HepG2 (cell line): ENCODE measurements around the gene TRPM1. TPM values are rescaled to one million over a fixed set of nuclear protein-coding genes. Genes with fewer than 3 reads are reported as not detected.

Experiments
- ATAC-seq: fragments of 200-7000 bp; cut with Tn5 transposase; 3 replicates; pipeline ENCODE4 v1.9.1; 2020; ENCODE audit warnings: mild to moderate bottlenecking, moderate library complexity
- BruUV-seq: library from RNA; stranded (reverse); fragments of 400-500 nt; replicated peaks from 2 replicates; lab custom pipeline; 2021; lab: Mats Ljungman, UMichigan
- CTCF ChIA-PET: fragments of 300-600 bp; formaldehyde crosslinking; extraction: SDS; loops from one replicate; lab custom pipeline; 2021; ENCODE audit warnings: low total read pairs, inconsistent platforms, low intra/inter-chr PET ratio; lab: Yijun Ruan, JAX
- POLR2A ChIA-PET: fragments of 350-600 bp; sonication (Branson Sonifier 250); formaldehyde crosslinking; loops from one replicate; lab custom pipeline; 2020; ENCODE audit warnings: antibody characterized with exemption, inconsistent platforms; lab: Yijun Ruan, JAX
- DNase-seq: peaks from one replicate; pipeline ENCODE4 v3.0.0-alpha.2; 2015; ENCODE audit warnings: low spot score
- FAIRE-seq: peaks from 3 replicates; lab custom pipeline; 2011; peaks lifted over from hg19 to GRCh38; lab: Jason Lieb, UNC
- H2AFZ ChIP-seq: one replicate; pipeline ENCODE4 v1.6.1; 2011; ENCODE audit warnings: low read length, inconsistent platforms
- H3K27ac ChIP-seq: fragments of 300-600 bp; 3 replicates; pipeline ENCODE4 v1.8.0; 2011; ENCODE audit warnings: mixed run types, mild to moderate bottlenecking, mixed read lengths, low read length, inconsistent platforms; ENCODE audit not compliant: insufficient read depth; ENCODE audit errors: extremely low read length
- H3K27me3 ChIP-seq, 2 experiments: fragments of 200-600 bp in 1 of 2; 2 replicates in 1 of 2; 3 replicates in 1 of 2; pipeline versions ENCODE4 v1.6.0 to v1.8.0; 2011; ENCODE audit warnings: low read length in 2 of 2, mild to moderate bottlenecking in 2 of 2, moderate library complexity in 2 of 2, inconsistent platforms in 1 of 2; ENCODE audit not compliant: insufficient read depth in 2 of 2, control insufficient read depth in 1 of 2
- H3K36me3 ChIP-seq, 2 experiments: fragments of 200-600 bp in 1 of 2; replicated peaks in 1 of 2; 2 replicates in 1 of 2; 3 replicates in 1 of 2; pipeline versions ENCODE4 v1.5.1 to v1.8.0; 2011; ENCODE audit warnings: low read length in 2 of 2, inconsistent platforms in 1 of 2; ENCODE audit not compliant: insufficient read depth in 2 of 2, control insufficient read depth in 1 of 2
- H3K4me1 ChIP-seq: 2 replicates; pipeline ENCODE4 v1.5.1; 2012; ENCODE audit warnings: low read length, inconsistent platforms; ENCODE audit not compliant: insufficient read depth
- H3K4me2 ChIP-seq: 2 replicates; pipeline ENCODE4 v1.6.0; 2011; ENCODE audit warnings: low read depth, low read length, inconsistent platforms
- H3K4me3 ChIP-seq, 3 experiments: fragments of 200-600 bp in 1 of 3; sonication (generic), shearing (Covaris generic) in 1 of 3; replicated peaks in 1 of 3; 2 replicates each; pipeline ENCODE4 v1.5.1; 2011 to 2016; ENCODE audit warnings: low read length in 3 of 3, inconsistent platforms in 2 of 3, low read depth in 2 of 3, mild to moderate bottlenecking in 2 of 3, control low read depth in 1 of 3, mixed read lengths in 1 of 3; ENCODE audit not compliant: insufficient read depth in 1 of 3
- H3K79me2 ChIP-seq: one replicate; pipeline ENCODE4 v1.6.1; 2011; ENCODE audit warnings: low read length, inconsistent platforms; ENCODE audit not compliant: insufficient read depth
- H3K9ac ChIP-seq: 2 replicates; pipeline ENCODE4 v1.6.0; 2011; ENCODE audit warnings: mild to moderate bottlenecking, low read depth, low read length, inconsistent platforms; ENCODE audit not compliant: insufficient read depth
- H3K9me3 ChIP-seq: 2 replicates; pipeline ENCODE4 v1.5.1; 2012; ENCODE audit warnings: mild to moderate bottlenecking, low read length
- H4K20me1 ChIP-seq: 2 replicates; pipeline ENCODE4 v1.6.0; 2011; ENCODE audit warnings: inconsistent platforms, mild to moderate bottlenecking, low read length, moderate library complexity; ENCODE audit not compliant: insufficient read depth
- GMEB2 ChIP-seq: IDR thresholded peaks from 2 replicates; pipeline ENCODE4 v1.6.1; 2016; ENCODE audit warnings: missing biosample characterization, missing genetic modification reagents, low read depth
- HNRNPH1 ChIP-seq: fragments of 200-400 bp; formaldehyde crosslinking; optimal IDR thresholded peaks from 2 replicates; pipeline ENCODE3; 2017; ENCODE audit warnings: mild to moderate bottlenecking, low read depth, low read length
- JDP2 ChIP-seq: sonication (generic); formaldehyde crosslinking; IDR thresholded peaks from 2 replicates; pipeline ENCODE4 v1.8.1; 2022; ENCODE audit warnings: missing genetic modification reagents, borderline replicate concordance
- MAFF ChIP-seq: IDR thresholded peaks from 2 replicates; pipeline ENCODE4 v1.6.1; 2011; ENCODE audit warnings: low read depth, low read length, improper control_type of control experiment
- MAFK ChIP-seq, 2 experiments: IDR thresholded peaks in 1 of 2; conservative IDR thresholded peaks in 1 of 2; 2 replicates each; pipeline ENCODE4 v1.6.1; 2011; ENCODE audit warnings: improper control_type of control experiment in 2 of 2, low read length in 2 of 2
- NCOA2 ChIP-seq: sonication (generic); formaldehyde crosslinking; IDR thresholded peaks from 2 replicates; pipeline ENCODE4 v1.8.0; 2022; ENCODE audit warnings: inconsistent platforms
- NFKBIZ ChIP-seq: IDR thresholded peaks from 2 replicates; pipeline ENCODE4 v1.6.1; 2018; ENCODE audit warnings: missing genetic modification reagents, missing compliant biosample characterization
- ONECUT2 ChIP-seq: sonication (generic); formaldehyde crosslinking; IDR thresholded peaks from 2 replicates; pipeline ENCODE4 v1.4.0; 2020; ENCODE audit warnings: missing genetic modification reagents
- RFX5 ChIP-seq: IDR thresholded peaks from 2 replicates; pipeline ENCODE4 v1.6.1; 2011; ENCODE audit warnings: low read depth, low read length, improper control_type of control experiment
- RXRB ChIP-seq: IDR thresholded peaks from 2 replicates; pipeline ENCODE4 v1.6.1; 2016; ENCODE audit warnings: borderline replicate concordance, missing genetic modification reagents, missing compliant biosample characterization
- SATB2 ChIP-seq: sonication (generic); formaldehyde crosslinking; IDR thresholded peaks from 2 replicates; pipeline ENCODE4 v1.5.0; 2020; ENCODE audit warnings: missing genetic modification reagents
- SIN3B ChIP-seq: fragments of 150-350 bp; IDR thresholded peaks from 2 replicates; pipeline ENCODE4 v1.6.1; 2014; ENCODE audit warnings: low read length
- XRCC5 ChIP-seq: fragments of 200-400 bp; formaldehyde crosslinking; optimal IDR thresholded peaks from 2 replicates; pipeline ENCODE3; 2017; ENCODE audit warnings: mild to moderate bottlenecking, low read length
- ZNF232 ChIP-seq: sonication (generic); formaldehyde crosslinking; IDR thresholded peaks from 2 replicates; pipeline ENCODE4 v1.4.0; 2020; ENCODE audit warnings: missing genetic modification reagents, borderline replicate concordance
- ZNF75D ChIP-seq: sonication (generic); formaldehyde crosslinking; IDR thresholded peaks from 2 replicates; pipeline ENCODE4 v1.8.1; 2023; ENCODE audit warnings: missing genetic modification reagents, mild to moderate bottlenecking, borderline replicate concordance
- WGBS: methylation state at CpG from one replicate; pipeline ENCODE4 v1.1.6; 2017; ENCODE audit warnings: low lambda C conversion rate; 5-methylcytosine and 5-hydroxymethylcytosine counted together
- in situ Hi-C: cut with HindIII; loops from 2 replicates; pipeline ENCODE4 v1.10.0; 2017; ENCODE audit warnings: low pct_unique_long_range_greater_than_20kb; ENCODE audit not compliant: extremely low pct_ligation_motif_present
- intact Hi-C: fragments of 100-400 bp; cut with micrococcal nuclease; formaldehyde crosslinking; loops from one replicate; pipeline ENCODE4 v1.10.0; 2022; ENCODE audit not compliant: unreplicated experiment
- polyA plus RNA-seq, 8 experiments: library from polyadenylated mRNA; depleted of rRNA in 3 of 8; stranded (reverse) in 7 of 8; unstranded in 1 of 8; fragments of >200 nt; fragmentation: Illumina TruSeq in 4 of 8; extraction: Trizol in 4 of 8; gene quantifications; 2 replicates each; pipeline versions ENCODE4 v1.2.1 to v1.2.3, GENCODE V29; 2011 to 2016; ENCODE audit warnings: low read depth in 4 of 8, missing spikeins in 1 of 8, mixed read lengths in 1 of 8; ENCODE audit not compliant: insufficient read depth in 1 of 8
- total RNA-seq, 5 experiments: library from RNA; depleted of rRNA; stranded (reverse); fragments of >200 nt; fragmentation: Illumina TruSeq; extraction: Trizol; gene quantifications; 2 replicates each; pipeline ENCODE4 v1.2.3, GENCODE V29; 2016; ENCODE audit warnings: low read depth in 1 of 5
- TF ChIP-seq, protein P1 (sequence below): sonication (generic); formaldehyde crosslinking; IDR thresholded peaks from 2 replicates; pipeline ENCODE4 v1.5.1; 2020; ENCODE audit warnings: missing genetic modification reagents, mild to moderate bottlenecking, borderline replicate concordance
- TF ChIP-seq, protein P2 (sequence below): sonication (generic); formaldehyde crosslinking; IDR thresholded peaks from 2 replicates; pipeline ENCODE4 v1.4.0; 2020; ENCODE audit warnings: missing genetic modification reagents
- TF ChIP-seq, protein P3 (sequence below): sonication (generic); formaldehyde crosslinking; IDR thresholded peaks from 2 replicates; pipeline ENCODE4 v1.4.0; 2020; ENCODE audit warnings: missing genetic modification reagents
- TF ChIP-seq, protein P4 (sequence below): sonication (generic); formaldehyde crosslinking; IDR thresholded peaks from 2 replicates; pipeline ENCODE4 v1.8.1; 2023; ENCODE audit warnings: mild to moderate bottlenecking, missing genetic modification reagents

The TRPM1 gene
- total and polyA plus RNA-seq, 2 of the 13 experiments (the other 11 are each of a cell fraction or from before 2014, with no cell fraction given), result not detected

DNA sequence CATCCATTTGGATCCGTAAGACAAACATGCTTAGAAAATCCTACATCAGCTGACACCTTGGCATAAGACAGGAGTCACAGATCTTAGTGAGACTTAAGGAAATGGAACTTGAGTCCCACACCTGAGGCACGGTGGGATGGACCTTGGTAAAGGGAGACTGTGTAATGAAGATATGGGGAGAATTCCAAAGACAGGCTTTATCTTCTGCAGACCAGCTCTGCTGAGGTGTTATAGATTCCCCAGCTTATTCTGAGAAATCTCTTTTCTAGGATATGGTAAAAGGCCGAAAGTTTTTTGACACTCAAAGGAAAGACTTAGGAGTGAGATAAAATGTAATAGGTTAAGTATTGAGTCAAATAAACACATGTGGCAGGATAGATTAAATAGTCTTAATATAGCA, 101.8 kb downstream of the TRPM1 start (continued):
- TF ChIP-seq, protein P1, sequence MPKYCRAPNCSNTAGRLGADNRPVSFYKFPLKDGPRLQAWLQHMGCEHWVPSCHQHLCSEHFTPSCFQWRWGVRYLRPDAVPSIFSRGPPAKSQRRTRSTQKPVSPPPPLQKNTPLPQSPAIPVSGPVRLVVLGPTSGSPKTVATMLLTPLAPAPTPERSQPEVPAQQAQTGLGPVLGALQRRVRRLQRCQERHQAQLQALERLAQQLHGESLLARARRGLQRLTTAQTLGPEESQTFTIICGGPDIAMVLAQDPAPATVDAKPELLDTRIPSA (CRISPR knock-in tag), result no peak
- TF ChIP-seq ZNF232, result no peak

GRCh38 chr15:30997270-30997669, 104.3 kb downstream of the TRPM1 start:
- H3K9me3 ChIP-seq, result no peaks in the 10 kb centered on the region
- no peak overlapping the region for H3K4me3 ChIP-seq
- FAIRE-seq (no peak), ATAC-seq (no peak), DNase-seq (no peak)
- H3K27me3 ChIP-seq, result peaks cover 0 to 4% of the 10 kb centered on the region in 2 experiments; a peak in 1 of 5 replicates
- BruUV-seq, result no TSS peak
- in situ Hi-C loops, result loop anchor here (25.0 kb wide), 1 partner anchor 140 kb away; no protein-coding TSS in a partner anchor
- peaks cover 9% of the 10 kb centered on the region for H3K4me1 ChIP-seq
- no peak overlapping the region for H3K4me2 ChIP-seq
- no peaks in the 10 kb centered on the region for H3K36me3 ChIP-seq
- 66% methylated on average over 1 of the region's 1 CpG for WGBS
- no peak overlapping the region for H3K9ac ChIP-seq
- no peaks in the 10 kb centered on the region for H3K79me2 ChIP-seq
- H3K27ac ChIP-seq, result no peak overlapping the region
- H2AFZ ChIP-seq, result no peak overlapping the region
- ChIA-PET CTCF (no interaction called here), POLR2A (no interaction called here)
- intact Hi-C loops, result loop anchor here (10.0 kb wide), 2 partner anchors 92 to 128 kb away; partner anchors contain the start of gene FAN1
- no peak for TF ChIP-seq NCOA2 (CRISPR knock-in tag)
- no peak for TF ChIP-seq SATB2
- TF ChIP-seq, protein P2, sequence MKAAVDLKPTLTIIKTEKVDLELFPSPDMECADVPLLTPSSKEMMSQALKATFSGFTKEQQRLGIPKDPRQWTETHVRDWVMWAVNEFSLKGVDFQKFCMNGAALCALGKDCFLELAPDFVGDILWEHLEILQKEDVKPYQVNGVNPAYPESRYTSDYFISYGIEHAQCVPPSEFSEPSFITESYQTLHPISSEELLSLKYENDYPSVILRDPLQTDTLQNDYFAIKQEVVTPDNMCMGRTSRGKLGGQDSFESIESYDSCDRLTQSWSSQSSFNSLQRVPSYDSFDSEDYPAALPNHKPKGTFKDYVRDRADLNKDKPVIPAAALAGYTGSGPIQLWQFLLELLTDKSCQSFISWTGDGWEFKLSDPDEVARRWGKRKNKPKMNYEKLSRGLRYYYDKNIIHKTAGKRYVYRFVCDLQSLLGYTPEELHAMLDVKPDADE (CRISPR knock-in tag), result no peak
- TF ChIP-seq HNRNPH1, result no peak
- no peak for TF ChIP-seq XRCC5
- TF ChIP-seq, protein P3, sequence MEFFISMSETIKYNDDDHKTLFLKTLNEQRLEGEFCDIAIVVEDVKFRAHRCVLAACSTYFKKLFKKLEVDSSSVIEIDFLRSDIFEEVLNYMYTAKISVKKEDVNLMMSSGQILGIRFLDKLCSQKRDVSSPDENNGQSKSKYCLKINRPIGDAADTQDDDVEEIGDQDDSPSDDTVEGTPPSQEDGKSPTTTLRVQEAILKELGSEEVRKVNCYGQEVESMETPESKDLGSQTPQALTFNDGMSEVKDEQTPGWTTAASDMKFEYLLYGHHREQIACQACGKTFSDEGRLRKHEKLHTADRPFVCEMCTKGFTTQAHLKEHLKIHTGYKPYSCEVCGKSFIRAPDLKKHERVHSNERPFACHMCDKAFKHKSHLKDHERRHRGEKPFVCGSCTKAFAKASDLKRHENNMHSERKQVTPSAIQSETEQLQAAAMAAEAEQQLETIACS (CRISPR knock-in tag), result no peak
- peak; percentile 25 to 35; a peak in 2 of 4 replicates for TF ChIP-seq MAFK (conservative IDR thresholded peaks at IDR 0.05 in 1 of 2, IDR thresholded peaks at IDR 0.05 in 1 of 2; ENCODE audit: low read length in 2 of 2)
- no peak for TF ChIP-seq JDP2 (CRISPR knock-in tag)
- TF ChIP-seq NFKBIZ (CRISPR knock-in tag), result no peak
- no peak for TF ChIP-seq RFX5
- TF ChIP-seq RXRB (CRISPR knock-in tag), result no peak
- TF ChIP-seq MAFF, result 0 out of 2 replicates have a peak, but pooled peaks have one; percentile 27
- TF ChIP-seq, protein P4, sequence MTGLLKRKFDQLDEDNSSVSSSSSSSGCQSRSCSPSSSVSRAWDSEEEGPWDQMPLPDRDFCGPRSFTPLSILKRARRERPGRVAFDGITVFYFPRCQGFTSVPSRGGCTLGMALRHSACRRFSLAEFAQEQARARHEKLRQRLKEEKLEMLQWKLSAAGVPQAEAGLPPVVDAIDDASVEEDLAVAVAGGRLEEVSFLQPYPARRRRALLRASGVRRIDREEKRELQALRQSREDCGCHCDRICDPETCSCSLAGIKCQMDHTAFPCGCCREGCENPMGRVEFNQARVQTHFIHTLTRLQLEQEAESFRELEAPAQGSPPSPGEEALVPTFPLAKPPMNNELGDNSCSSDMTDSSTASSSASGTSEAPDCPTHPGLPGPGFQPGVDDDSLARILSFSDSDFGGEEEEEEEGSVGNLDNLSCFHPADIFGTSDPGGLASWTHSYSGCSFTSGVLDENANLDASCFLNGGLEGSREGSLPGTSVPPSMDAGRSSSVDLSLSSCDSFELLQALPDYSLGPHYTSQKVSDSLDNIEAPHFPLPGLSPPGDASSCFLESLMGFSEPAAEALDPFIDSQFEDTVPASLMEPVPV (CRISPR knock-in tag), result no peak
- no peak for TF ChIP-seq ZNF75D (CRISPR knock-in tag)
- TF ChIP-seq ONECUT2 (CRISPR knock-in tag), result no peak
- no peak for TF ChIP-seq SIN3B
- no peak for TF ChIP-seq GMEB2 (CRISPR knock-in tag)
- H4K20me1 ChIP-seq, result no peaks in the 10 kb centered on the region
